RWPE2 (cell line): ENCODE results near the gene GPR42.

Source experiments
- ATAC-seq: fragments of 200-7000 bp; cut with Tn5 transposase; 3 replicates; pipeline ENCODE4 v1.9.1; 2021; ENCODE audit warnings: low read depth
- DNase-seq: peaks from one replicate; pipeline ENCODE4 v3.0.0-alpha.2; 2020; ENCODE audit warnings: low spot score
- H3K27ac ChIP-seq: fragments of 450-650 bp; 2 replicates; pipeline ENCODE4 v1.5.1; 2017; ENCODE audit warnings: mild to moderate bottlenecking; ENCODE audit not compliant: poor library complexity, severe bottlenecking
- H3K27me3 ChIP-seq: fragments of 250-450 bp; sonication (Bioruptor Pico); 2 replicates; pipeline ENCODE4 v1.5.1; 2021; ENCODE audit warnings: mild to moderate bottlenecking, moderate library complexity; ENCODE audit not compliant: insufficient read depth, poor library complexity, severe bottlenecking
- H3K36me3 ChIP-seq: fragments of 250-450 bp; sonication (Bioruptor Pico); 2 replicates; pipeline ENCODE4 v1.5.1; 2020; ENCODE audit warnings: low read depth, mild to moderate bottlenecking, moderate library complexity
- H3K4me1 ChIP-seq: fragments of 250-450 bp; sonication (Bioruptor Pico); 2 replicates; pipeline ENCODE4 v1.5.1; 2021; ENCODE audit warnings: mild to moderate bottlenecking, moderate library complexity; ENCODE audit not compliant: insufficient read depth, poor library complexity, severe bottlenecking
- H3K4me3 ChIP-seq: fragments of 250-450 bp; sonication (Bioruptor Pico); 2 replicates; pipeline ENCODE4 v1.5.1; 2021; ENCODE audit warnings: mild to moderate bottlenecking, moderate library complexity; ENCODE audit not compliant: severe bottlenecking
- H3K9me3 ChIP-seq: fragments of 250-450 bp; sonication (Bioruptor Pico); 2 replicates; pipeline ENCODE4 v1.5.1; 2021; ENCODE audit warnings: mild to moderate bottlenecking, moderate library complexity; ENCODE audit not compliant: severe bottlenecking
- CTCF ChIP-seq: fragments of 450-650 bp; IDR thresholded peaks from one replicate; pipeline ENCODE4 v1.5.1; 2017; ENCODE audit warnings: mild to moderate bottlenecking, moderate library complexity; ENCODE audit not compliant: poor library complexity, severe bottlenecking

The GPR42 gene

GRCh38 chr19:35370722-35371121, at the start of gene GPR42:
GPR42 (plus strand) TSS chr19:35371068; CDS start chr19:35371360, 292 bp downstream.
- Histone ChIP-seq H3K9me3 (no peaks in the 10 kb centered on the region), H3K27ac (no peak within 1 kb of the TSS), H3K27me3 (peaks cover 13% of the 10 kb centered on the region), H3K36me3 (no peaks in the 10 kb centered on the region), H3K4me1 (no peaks in the 10 kb centered on the region), H3K4me3 (no peak within 1 kb of the TSS)
- no peak for TF ChIP-seq CTCF
- no peak for DNase-seq
- ATAC-seq: no peak

GRCh38 chr19:35321291-35321690, 49.6 kb upstream of the GPR42 start:
- no peak for DNase-seq
- no peak for ATAC-seq
- no peak for TF ChIP-seq CTCF
- H3K27ac ChIP-seq: no peak overlapping the region
- no peaks in the 10 kb centered on the region for H3K36me3 ChIP-seq
- H3K4me1 ChIP-seq: peaks cover 5% of the 10 kb centered on the region
- no peaks in the 10 kb centered on the region for H3K9me3 ChIP-seq
- no peaks in the 10 kb centered on the region for H3K27me3 ChIP-seq
- H3K4me3 ChIP-seq: no peak overlapping the region

GRCh38 chr19:35322014-35322413, 48.9 kb upstream of the GPR42 start:
- Histone ChIP-seq H3K36me3 (no peaks in the 10 kb centered on the region), H3K9me3 (no peaks in the 10 kb centered on the region), H3K27ac (no peak overlapping the region), H3K4me3 (no peak overlapping the region), H3K27me3 (no peaks in the 10 kb centered on the region), H3K4me1 (peaks cover 5% of the 10 kb centered on the region)
- DNase-seq: no peak
- ATAC-seq: no peak
- TF ChIP-seq CTCF: no peak

- no peaks in the 10 kb centered on the region for H3K27me3 ChIP-seq
- no peak for TF ChIP-seq CTCF
These were observed 43.2 kb upstream of the GPR42 start for GRCh38 chr19:35327642-35328041.

GRCh38 chr19:35328851-35329285, 42.0 kb upstream of the GPR42 start, which contains the start of gene CD22:
CD22 (plus strand) TSS chr19:35329187; CDS start chr19:35332041, 2,854 bp downstream.
- Histone ChIP-seq H3K9me3 (no peaks in the 10 kb centered on the region), H3K27ac (no peak within 1 kb of the TSS), H3K36me3 (no peaks in the 10 kb centered on the region), H3K4me3 (no peak within 1 kb of the TSS), H3K27me3 (no peaks in the 10 kb centered on the region), H3K4me1 (no peaks in the 10 kb centered on the region)
- TF ChIP-seq CTCF: no peak
- DNase-seq (no peak), ATAC-seq (no peak)

More at GRCh38 chr19:35327642-35328041, 43.2 kb upstream of the GPR42 start:
- Histone ChIP-seq H3K27ac (no peak overlapping the region), H3K36me3 (no peaks in the 10 kb centered on the region), H3K4me3 (no peak overlapping the region), H3K4me1 (no peaks in the 10 kb centered on the region), H3K9me3 (no peaks in the 10 kb centered on the region)
- ATAC-seq (no peak), DNase-seq (no peak)
